Sigmoid colon (tissue), 7 donors: ENCODE results near the gene THEM5. TPM values are rescaled to one million over a fixed set of nuclear protein-coding genes. Genes with fewer than 3 reads are reported as not detected.

ENCODE experiments used
- DNase-seq: peaks from one replicate; pipeline ENCODE4 v3.0.0-alpha.2; 2019
- H3K27ac ChIP-seq, 4 donors: fragments of 200-600 bp; sonication (generic); one replicate each; pipeline ENCODE4 v1.5.1; 2016 to 2019; ENCODE audit warnings: mild to moderate bottlenecking in 1 of 4
- H3K27me3 ChIP-seq, 3 donors: fragments of 200-600 bp; sonication (generic); one replicate each; pipeline ENCODE4 v1.5.1; 2019; ENCODE audit warnings: mild to moderate bottlenecking in 1 of 3
- H3K36me3 ChIP-seq, 4 donors: fragments of 200-600 bp; sonication (generic); one replicate each; pipeline ENCODE4 v1.5.1; 2016 to 2019
- H3K4me1 ChIP-seq, 4 donors: fragments of 200-600 bp; sonication (generic); one replicate each; pipeline ENCODE4 v1.5.1; 2017 to 2019
- H3K4me3 ChIP-seq, 4 donors: fragments of 200-600 bp; sonication (generic); one replicate each; pipeline ENCODE4 v1.5.1; 2017 to 2019; ENCODE audit warnings: mild to moderate bottlenecking in 2 of 4, moderate library complexity in 1 of 4
- H3K9me3 ChIP-seq, 4 donors: fragments of 200-600 bp in 3 of 4; sonication (generic) in 3 of 4; one replicate each; pipeline versions ENCODE4 v1.5.1 to v1.6.1; 2013 to 2019
- CTCF ChIP-seq, 4 experiments: fragments of 450-650 bp in 3 of 4; fragments of 200-600 bp in 1 of 4; IDR thresholded peaks; one replicate each; pipeline ENCODE4 v1.5.1; 2016 to 2019; ENCODE audit warnings: antibody characterized with exemption in 4 of 4, mild to moderate bottlenecking in 3 of 4, moderate library complexity in 2 of 4
- EP300 ChIP-seq, 4 donors: sonication (generic); formaldehyde crosslinking; IDR thresholded peaks; one replicate each; pipeline ENCODE4 v1.6.1; 2017; ENCODE audit warnings: antibody characterized with exemption in 4 of 4
- POLR2A ChIP-seq, 2 donors: fragments of 450-650 bp; IDR thresholded peaks; one replicate each; pipeline ENCODE4 v1.6.1; 2016; ENCODE audit warnings: antibody characterized with exemption in 2 of 2, mild to moderate bottlenecking in 2 of 2, moderate library complexity in 2 of 2
- POLR2AphosphoS5 ChIP-seq, 4 donors: sonication (generic); formaldehyde crosslinking; IDR thresholded peaks; one replicate each; pipeline ENCODE4 v1.6.1; 2017; ENCODE audit warnings: antibody characterized with exemption in 4 of 4
- WGBS, 2 donors: extraction: QIAGEN DNeasy Blood & Tissue Kit; methylation state at CpG; one replicate each; pipeline ENCODE4 v1.1.7; 2013; 5-methylcytosine and 5-hydroxymethylcytosine counted together
- intact Hi-C: fragments of 100-400 bp; cut with DNase I; formaldehyde crosslinking; loops from one replicate; pipeline ENCODE4 v1.15.1; 2023
- polyA plus RNA-seq, 3 donors: library from polyadenylated mRNA; stranded (reverse); fragments of 200-250 nt; gene quantifications; one replicate each; pipeline ENCODE4 v1.2.3, GENCODE V29; 2013
- total RNA-seq, 4 donors: library from RNA; depleted of rRNA; stranded (reverse); fragments of >200 nt; gene quantifications; one replicate each; pipeline ENCODE4 v1.1.0, GENCODE V29; 2016
- donor health status: healthy with polysubstance abuse.
- donor health status: Bipolar disorder and iron deficiency.
- donor health status: healthy.

Gene THEM5
- total and polyA plus RNA-seq, 7 donors: not detected

GRCh38 chr1:151827853-151828252, 25.7 kb downstream of the THEM5 start:
- Histone ChIP-seq H3K4me3 (no peak overlapping the region), H3K9me3 (no peaks in the 10 kb centered on the region), H3K27me3 (peaks cover 0 to 41% (median 5%) of the 10 kb centered on the region in 3 donors), H3K27ac (no peak overlapping the region), H3K36me3 (no peaks in the 10 kb centered on the region), H3K4me1 (peaks cover 0 to 10% (median 8%) of the 10 kb centered on the region in 4 donors)
- 53 to 75% methylated on average over 9 of the region's 9 CpGs for WGBS, 2 donors
- TF ChIP-seq EP300 (IDR thresholded peaks at IDR 0.05) (no peak), POLR2AphosphoS5 (IDR thresholded peaks at IDR 0.05) (no peak), POLR2A (IDR thresholded peaks at IDR 0.05) (no peak), CTCF (IDR thresholded peaks at IDR 0.05) (no peak)
- DNase-seq: no peak
- intact Hi-C loops: no loop called here

DNA sequence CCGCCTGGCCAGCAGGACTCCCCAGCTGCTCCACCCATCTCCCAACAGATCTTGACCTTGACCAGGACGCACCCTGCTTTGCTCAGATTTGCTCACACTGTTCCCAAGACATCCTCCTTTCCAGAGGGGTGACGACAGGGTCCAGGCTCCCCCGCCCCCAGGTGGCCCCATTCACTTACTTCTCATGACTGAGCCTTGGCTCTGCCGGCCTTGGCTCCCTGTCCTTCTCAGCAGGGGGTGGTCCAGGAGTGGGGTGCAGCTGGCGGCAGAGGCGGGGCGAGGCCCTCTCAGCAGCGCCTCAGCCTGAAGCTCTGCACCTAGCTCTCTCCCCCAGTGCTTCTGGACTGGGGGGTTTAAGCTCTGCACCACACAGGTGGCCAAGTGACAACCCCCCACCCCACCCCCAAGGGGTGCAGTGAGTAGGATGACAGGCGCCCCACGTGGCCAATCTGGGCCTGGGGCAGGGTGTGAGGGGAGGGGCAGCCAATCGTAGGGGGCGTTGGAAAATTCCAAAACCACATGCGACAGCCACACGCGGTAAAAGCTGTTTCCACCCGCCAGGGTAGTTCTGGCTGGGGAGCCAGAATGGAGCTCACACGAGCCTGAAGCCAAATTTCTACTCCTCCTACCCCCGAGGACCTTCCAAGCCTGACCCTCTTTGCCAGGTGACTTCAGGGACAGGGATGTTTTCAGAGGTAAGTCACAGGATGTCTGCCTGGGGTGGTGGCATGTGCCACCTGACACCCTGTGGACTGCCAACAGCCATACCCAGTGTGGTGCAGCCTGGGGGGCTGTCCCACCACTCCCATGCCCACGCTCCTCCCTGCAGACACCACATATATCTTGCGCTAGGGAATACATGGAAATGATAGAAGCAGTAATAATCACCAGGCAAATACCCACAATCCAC, 27.5 kb downstream of the THEM5 start:
- H3K9me3 ChIP-seq: no peaks in the 10 kb centered on the region
- H3K4me3 ChIP-seq: no peak overlapping the region
- no peaks in the 10 kb centered on the region for H3K36me3 ChIP-seq
- no peak overlapping the region for H3K27ac ChIP-seq
- 66 to 76% methylated on average over 21 of the region's 21 CpGs for WGBS, 2 donors
- TF ChIP-seq CTCF (IDR thresholded peaks at IDR 0.05) (no peak), POLR2AphosphoS5 (IDR thresholded peaks at IDR 0.05) (no peak), EP300 (IDR thresholded peaks at IDR 0.05) (no peak), POLR2A (IDR thresholded peaks at IDR 0.05) (no peak)
- intact Hi-C loops: no loop called here
- DNase-seq: no peak
- peaks cover 0 to 9% (median 3%) of the 10 kb centered on the region in 4 donors for H3K4me1 ChIP-seq
- H3K27me3 ChIP-seq: peaks cover 0 to 29% (median 0%) of the 10 kb centered on the region in 3 donors

GRCh38 chr1:151825204-151825603, 28.3 kb downstream of the THEM5 start:
- WGBS, 2 donors: 79 to 83% methylated on average over 9 of the region's 9 CpGs
- DNase-seq: no peak
- H3K27me3 ChIP-seq: peaks cover 0 to 29% (median 0%) of the 10 kb centered on the region in 3 donors
- no peaks in the 10 kb centered on the region for H3K36me3 ChIP-seq
- intact Hi-C loops: no loop called here
- no peak overlapping the region for H3K4me3 ChIP-seq
- H3K27ac ChIP-seq: no peak overlapping the region
- H3K4me1 ChIP-seq: peaks cover 0 to 9% (median 3%) of the 10 kb centered on the region in 4 donors
- TF ChIP-seq CTCF (IDR thresholded peaks at IDR 0.05): no peak
- no peak for TF ChIP-seq EP300 (IDR thresholded peaks at IDR 0.05)
- TF ChIP-seq POLR2AphosphoS5 (IDR thresholded peaks at IDR 0.05): no peak
- no peak for TF ChIP-seq POLR2A (IDR thresholded peaks at IDR 0.05)
- H3K9me3 ChIP-seq: no peaks in the 10 kb centered on the region

DNA sequence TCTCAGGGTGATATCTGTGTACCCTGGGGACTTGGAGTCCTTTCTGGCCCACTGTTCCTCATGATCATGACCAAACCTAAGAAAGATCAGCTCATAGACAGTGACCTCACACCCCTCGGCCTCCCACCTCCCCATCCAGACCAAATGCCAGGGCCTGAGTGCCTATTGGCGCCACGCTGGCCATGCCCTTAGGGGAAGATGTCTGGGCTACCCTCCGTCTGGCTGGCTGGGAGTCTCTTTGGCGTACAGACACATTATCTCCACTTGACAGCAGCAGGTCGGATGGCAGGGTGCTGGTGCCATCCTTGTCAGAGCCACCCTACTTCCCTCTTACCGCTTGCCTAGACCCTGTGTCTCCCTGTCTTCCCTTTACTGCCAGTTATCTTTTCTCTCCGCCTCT, 30.3 kb downstream of the THEM5 start:
- H3K27ac ChIP-seq: no peak overlapping the region
- H3K36me3 ChIP-seq: no peaks in the 10 kb centered on the region
- no peaks in the 10 kb centered on the region for H3K4me1 ChIP-seq
- H3K27me3 ChIP-seq: peaks cover 0 to 18% (median 0%) of the 10 kb centered on the region in 3 donors
- no peak for TF ChIP-seq EP300 (IDR thresholded peaks at IDR 0.05)
- TF ChIP-seq POLR2AphosphoS5 (IDR thresholded peaks at IDR 0.05): no peak
- TF ChIP-seq POLR2A (IDR thresholded peaks at IDR 0.05): no peak
- no peak for TF ChIP-seq CTCF (IDR thresholded peaks at IDR 0.05)
- DNase-seq: no peak
- intact Hi-C loops: no loop called here
- no peaks in the 10 kb centered on the region for H3K9me3 ChIP-seq
- no peak overlapping the region for H3K4me3 ChIP-seq
- WGBS, 2 donors: 89% methylated on average over 8 of the region's 8 CpGs
